ENCODE measurements around the gene RBFOX2. TPM values are rescaled to one million over a fixed set of nuclear protein-coding genes. Genes with fewer than 3 reads are reported as not detected.

RBFOX2 gene
- total and polyA plus RNA-seq, 2 experiments from 2014 or later = 88.8 to 131 TPM

DNA sequence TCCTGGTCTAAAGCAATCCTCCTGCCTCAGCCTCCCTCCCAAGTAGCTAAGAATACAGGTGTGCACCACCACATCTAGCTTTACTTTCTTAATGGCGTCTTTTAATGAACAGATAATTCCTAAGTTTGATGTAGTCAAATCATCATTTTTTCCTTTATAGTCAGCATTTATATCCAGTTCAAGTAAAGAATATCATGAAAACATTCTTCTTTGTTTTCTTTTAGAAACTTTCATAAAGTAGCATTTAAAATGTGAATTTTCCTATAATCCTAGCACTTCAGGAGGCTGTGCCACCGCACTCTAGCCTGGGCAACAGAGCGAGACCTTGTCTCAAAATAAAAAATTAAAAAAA, 61.6 kb downstream of the RBFOX2 start:
- no peaks in the 10 kb centered on the region for H3K27me3 ChIP-seq (ENCODE audit: insufficient read depth)
- no peaks in the 10 kb centered on the region for H3K36me3 Mint-ChIP-seq (ENCODE audit: low read depth)
- H3K9me2 ChIP-seq (ENCODE audit: insufficient read depth) = no peaks in the 10 kb centered on the region
- H3K4me1 ChIP-seq (ENCODE audit: insufficient read depth) = peaks cover 32% of the 10 kb centered on the region
- no peak overlapping the region for H2AFZ ChIP-seq
- no peaks in the 10 kb centered on the region for H3K36me3 ChIP-seq (ENCODE audit: insufficient read depth)
- H3K4me2 ChIP-seq = no peak overlapping the region
- no peaks in the 10 kb centered on the region for H3K9me3 Mint-ChIP-seq
- no peak overlapping the region for H3K4me3 ChIP-seq
- no peak overlapping the region for H3K4me3 Mint-ChIP-seq
- ATAC-seq (no peak), DNase-seq (ENCODE audit: low spot score) (no peak)
- peaks cover 46% of the 10 kb centered on the region for H3K4me1 Mint-ChIP-seq
- TF ChIP-seq, protein P1, sequence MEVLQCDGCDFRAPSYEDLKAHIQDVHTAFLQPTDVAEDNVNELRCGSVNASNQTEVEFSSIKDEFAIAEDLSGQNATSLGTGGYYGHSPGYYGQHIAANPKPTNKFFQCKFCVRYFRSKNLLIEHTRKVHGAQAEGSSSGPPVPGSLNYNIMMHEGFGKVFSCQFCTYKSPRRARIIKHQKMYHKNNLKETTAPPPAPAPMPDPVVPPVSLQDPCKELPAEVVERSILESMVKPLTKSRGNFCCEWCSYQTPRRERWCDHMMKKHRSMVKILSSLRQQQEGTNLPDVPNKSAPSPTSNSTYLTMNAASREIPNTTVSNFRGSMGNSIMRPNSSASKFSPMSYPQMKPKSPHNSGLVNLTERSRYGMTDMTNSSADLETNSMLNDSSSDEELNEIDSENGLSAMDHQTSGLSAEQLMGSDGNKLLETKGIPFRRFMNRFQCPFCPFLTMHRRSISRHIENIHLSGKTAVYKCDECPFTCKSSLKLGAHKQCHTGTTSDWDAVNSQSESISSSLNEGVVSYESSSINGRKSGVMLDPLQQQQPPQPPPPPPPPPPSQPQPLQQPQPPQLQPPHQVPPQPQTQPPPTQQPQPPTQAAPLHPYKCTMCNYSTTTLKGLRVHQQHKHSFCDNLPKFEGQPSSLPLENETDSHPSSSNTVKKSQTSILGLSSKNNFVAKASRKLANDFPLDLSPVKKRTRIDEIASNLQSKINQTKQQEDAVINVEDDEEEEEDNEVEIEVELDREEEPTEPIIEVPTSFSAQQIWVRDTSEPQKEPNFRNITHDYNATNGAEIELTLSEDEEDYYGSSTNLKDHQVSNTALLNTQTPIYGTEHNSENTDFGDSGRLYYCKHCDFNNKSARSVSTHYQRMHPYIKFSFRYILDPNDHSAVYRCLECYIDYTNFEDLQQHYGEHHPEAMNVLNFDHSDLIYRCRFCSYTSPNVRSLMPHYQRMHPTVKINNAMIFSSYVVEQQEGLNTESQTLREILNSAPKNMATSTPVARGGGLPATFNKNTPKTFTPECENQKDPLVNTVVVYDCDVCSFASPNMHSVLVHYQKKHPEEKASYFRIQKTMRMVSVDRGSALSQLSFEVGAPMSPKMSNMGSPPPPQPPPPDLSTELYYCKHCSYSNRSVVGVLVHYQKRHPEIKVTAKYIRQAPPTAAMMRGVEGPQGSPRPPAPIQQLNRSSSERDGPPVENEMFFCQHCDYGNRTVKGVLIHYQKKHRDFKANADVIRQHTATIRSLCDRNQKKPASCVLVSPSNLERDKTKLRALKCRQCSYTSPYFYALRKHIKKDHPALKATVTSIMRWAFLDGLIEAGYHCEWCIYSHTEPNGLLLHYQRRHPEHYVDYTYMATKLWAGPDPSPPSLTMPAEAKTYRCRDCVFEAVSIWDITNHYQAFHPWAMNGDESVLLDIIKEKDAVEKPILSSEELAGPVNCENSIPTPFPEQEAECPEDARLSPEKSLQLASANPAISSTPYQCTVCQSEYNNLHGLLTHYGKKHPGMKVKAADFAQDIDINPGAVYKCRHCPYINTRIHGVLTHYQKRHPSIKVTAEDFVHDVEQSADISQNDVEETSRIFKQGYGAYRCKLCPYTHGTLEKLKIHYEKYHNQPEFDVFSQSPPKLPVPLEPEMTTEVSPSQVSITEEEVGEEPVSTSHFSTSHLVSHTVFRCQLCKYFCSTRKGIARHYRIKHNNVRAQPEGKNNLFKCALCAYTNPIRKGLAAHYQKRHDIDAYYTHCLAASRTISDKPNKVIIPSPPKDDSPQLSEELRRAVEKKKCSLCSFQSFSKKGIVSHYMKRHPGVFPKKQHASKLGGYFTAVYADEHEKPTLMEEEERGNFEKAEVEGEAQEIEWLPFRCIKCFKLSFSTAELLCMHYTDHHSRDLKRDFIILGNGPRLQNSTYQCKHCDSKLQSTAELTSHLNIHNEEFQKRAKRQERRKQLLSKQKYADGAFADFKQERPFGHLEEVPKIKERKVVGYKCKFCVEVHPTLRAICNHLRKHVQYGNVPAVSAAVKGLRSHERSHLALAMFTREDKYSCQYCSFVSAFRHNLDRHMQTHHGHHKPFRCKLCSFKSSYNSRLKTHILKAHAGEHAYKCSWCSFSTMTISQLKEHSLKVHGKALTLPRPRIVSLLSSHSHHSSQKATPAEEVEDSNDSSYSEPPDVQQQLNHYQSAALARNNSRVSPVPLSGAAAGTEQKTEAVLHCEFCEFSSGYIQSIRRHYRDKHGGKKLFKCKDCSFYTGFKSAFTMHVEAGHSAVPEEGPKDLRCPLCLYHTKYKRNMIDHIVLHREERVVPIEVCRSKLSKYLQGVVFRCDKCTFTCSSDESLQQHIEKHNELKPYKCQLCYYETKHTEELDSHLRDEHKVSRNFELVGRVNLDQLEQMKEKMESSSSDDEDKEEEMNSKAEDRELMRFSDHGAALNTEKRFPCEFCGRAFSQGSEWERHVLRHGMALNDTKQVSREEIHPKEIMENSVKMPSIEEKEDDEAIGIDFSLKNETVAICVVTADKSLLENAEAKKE (CRISPR knock-in tag; IDR thresholded peaks at IDR 0.05) = no peak
- TF ChIP-seq CREB1 (CRISPR knock-in tag; IDR thresholded peaks at IDR 0.05; ENCODE audit: low read depth) = no peak
- TF ChIP-seq EZH2phosphoT487 (IDR thresholded peaks at IDR 0.05; ENCODE audit: unreplicated experiment) = no peak
- no peak for TF ChIP-seq EZH2 (IDR thresholded peaks at IDR 0.05; ENCODE audit: low read depth, unreplicated experiment)
- TF ChIP-seq JUNB (IDR thresholded peaks at IDR 0.05; ENCODE audit: unreplicated experiment) = no peak
- TF ChIP-seq, protein P2, sequence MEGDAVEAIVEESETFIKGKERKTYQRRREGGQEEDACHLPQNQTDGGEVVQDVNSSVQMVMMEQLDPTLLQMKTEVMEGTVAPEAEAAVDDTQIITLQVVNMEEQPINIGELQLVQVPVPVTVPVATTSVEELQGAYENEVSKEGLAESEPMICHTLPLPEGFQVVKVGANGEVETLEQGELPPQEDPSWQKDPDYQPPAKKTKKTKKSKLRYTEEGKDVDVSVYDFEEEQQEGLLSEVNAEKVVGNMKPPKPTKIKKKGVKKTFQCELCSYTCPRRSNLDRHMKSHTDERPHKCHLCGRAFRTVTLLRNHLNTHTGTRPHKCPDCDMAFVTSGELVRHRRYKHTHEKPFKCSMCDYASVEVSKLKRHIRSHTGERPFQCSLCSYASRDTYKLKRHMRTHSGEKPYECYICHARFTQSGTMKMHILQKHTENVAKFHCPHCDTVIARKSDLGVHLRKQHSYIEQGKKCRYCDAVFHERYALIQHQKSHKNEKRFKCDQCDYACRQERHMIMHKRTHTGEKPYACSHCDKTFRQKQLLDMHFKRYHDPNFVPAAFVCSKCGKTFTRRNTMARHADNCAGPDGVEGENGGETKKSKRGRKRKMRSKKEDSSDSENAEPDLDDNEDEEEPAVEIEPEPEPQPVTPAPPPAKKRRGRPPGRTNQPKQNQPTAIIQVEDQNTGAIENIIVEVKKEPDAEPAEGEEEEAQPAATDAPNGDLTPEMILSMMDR (conservative IDR thresholded peaks at IDR 0.05; ENCODE audit: low read depth in 2 of 2) = no peak
- TF ChIP-seq, protein P3, sequence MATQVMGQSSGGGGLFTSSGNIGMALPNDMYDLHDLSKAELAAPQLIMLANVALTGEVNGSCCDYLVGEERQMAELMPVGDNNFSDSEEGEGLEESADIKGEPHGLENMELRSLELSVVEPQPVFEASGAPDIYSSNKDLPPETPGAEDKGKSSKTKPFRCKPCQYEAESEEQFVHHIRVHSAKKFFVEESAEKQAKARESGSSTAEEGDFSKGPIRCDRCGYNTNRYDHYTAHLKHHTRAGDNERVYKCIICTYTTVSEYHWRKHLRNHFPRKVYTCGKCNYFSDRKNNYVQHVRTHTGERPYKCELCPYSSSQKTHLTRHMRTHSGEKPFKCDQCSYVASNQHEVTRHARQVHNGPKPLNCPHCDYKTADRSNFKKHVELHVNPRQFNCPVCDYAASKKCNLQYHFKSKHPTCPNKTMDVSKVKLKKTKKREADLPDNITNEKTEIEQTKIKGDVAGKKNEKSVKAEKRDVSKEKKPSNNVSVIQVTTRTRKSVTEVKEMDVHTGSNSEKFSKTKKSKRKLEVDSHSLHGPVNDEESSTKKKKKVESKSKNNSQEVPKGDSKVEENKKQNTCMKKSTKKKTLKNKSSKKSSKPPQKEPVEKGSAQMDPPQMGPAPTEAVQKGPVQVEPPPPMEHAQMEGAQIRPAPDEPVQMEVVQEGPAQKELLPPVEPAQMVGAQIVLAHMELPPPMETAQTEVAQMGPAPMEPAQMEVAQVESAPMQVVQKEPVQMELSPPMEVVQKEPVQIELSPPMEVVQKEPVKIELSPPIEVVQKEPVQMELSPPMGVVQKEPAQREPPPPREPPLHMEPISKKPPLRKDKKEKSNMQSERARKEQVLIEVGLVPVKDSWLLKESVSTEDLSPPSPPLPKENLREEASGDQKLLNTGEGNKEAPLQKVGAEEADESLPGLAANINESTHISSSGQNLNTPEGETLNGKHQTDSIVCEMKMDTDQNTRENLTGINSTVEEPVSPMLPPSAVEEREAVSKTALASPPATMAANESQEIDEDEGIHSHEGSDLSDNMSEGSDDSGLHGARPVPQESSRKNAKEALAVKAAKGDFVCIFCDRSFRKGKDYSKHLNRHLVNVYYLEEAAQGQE (IDR thresholded peaks at IDR 0.05; ENCODE audit: unreplicated experiment) = no peak
- no peak for TF ChIP-seq STAT1 (IDR thresholded peaks at IDR 0.05; ENCODE audit: unreplicated experiment)
- no peak for TF ChIP-seq ZNF114 (CRISPR knock-in tag; IDR thresholded peaks at IDR 0.05)
- TF ChIP-seq NANOG (IDR thresholded peaks at IDR 0.05; ENCODE audit: borderline replicate concordance) = no peak
- TF ChIP-seq, protein P4, sequence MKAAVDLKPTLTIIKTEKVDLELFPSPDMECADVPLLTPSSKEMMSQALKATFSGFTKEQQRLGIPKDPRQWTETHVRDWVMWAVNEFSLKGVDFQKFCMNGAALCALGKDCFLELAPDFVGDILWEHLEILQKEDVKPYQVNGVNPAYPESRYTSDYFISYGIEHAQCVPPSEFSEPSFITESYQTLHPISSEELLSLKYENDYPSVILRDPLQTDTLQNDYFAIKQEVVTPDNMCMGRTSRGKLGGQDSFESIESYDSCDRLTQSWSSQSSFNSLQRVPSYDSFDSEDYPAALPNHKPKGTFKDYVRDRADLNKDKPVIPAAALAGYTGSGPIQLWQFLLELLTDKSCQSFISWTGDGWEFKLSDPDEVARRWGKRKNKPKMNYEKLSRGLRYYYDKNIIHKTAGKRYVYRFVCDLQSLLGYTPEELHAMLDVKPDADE (IDR thresholded peaks at IDR 0.05) = no peak
- no peak for TF ChIP-seq ZNF331 (CRISPR knock-in tag; IDR thresholded peaks at IDR 0.05; ENCODE audit: low read depth)
- no peak for TF ChIP-seq POLR2AphosphoS5 (IDR thresholded peaks at IDR 0.05; ENCODE audit: low read depth)
- H3K27ac Mint-ChIP-seq = no peak overlapping the region
- peaks cover 7% of the 10 kb centered on the region; the same call in 1 of the 2 replicates for H4K20me1 ChIP-seq (replicated peaks; ENCODE audit: insufficient read depth)
- H3F3A ChIP-seq (replicated peaks; ENCODE audit: low read depth) = no peaks in the 10 kb centered on the region
- H3K27ac ChIP-seq (ENCODE audit: low read depth) = no peak overlapping the region
- peaks cover 100% of the 10 kb centered on the region for H3K79me2 ChIP-seq (replicated peaks; ENCODE audit: insufficient read depth)
- H3K27me3 Mint-ChIP-seq (ENCODE audit: insufficient read depth, low read depth, poor library complexity) = peaks cover 2% of the 10 kb centered on the region

All from GM23338 (cell line).